Tibial artery (tissue), 4 donors: ENCODE data around the gene BABAM2.

ENCODE experiments used
- DNase-seq, 2 donors: peaks; one replicate each; pipeline ENCODE4 v3.0.0-alpha.2; 2019
- H3K27ac ChIP-seq, 2 donors: fragments of 200-600 bp; sonication (generic) in 1 of 2; 1 replicate in 1 of 2; 2 replicates in 1 of 2; pipeline ENCODE4 v1.5.1; 2018 to 2019; ENCODE audit warnings: mild to moderate bottlenecking in 1 of 2
- H3K27me3 ChIP-seq, 2 donors: fragments of 200-600 bp; sonication (generic) in 1 of 2; one replicate each; pipeline versions ENCODE4 v1.5.1 to v1.6.0; 2016 to 2019
- H3K36me3 ChIP-seq, 3 donors: fragments of 200-600 bp; sonication (generic) in 2 of 3; one replicate each; pipeline ENCODE4 v1.5.1; 2016 to 2019; ENCODE audit warnings: mild to moderate bottlenecking in 2 of 3
- H3K4me1 ChIP-seq, 4 donors: fragments of 200-600 bp; sonication (generic) in 2 of 4; 1 replicate in 3 of 4; 2 replicates in 1 of 4; pipeline ENCODE4 v1.5.1; 2016 to 2019
- H3K4me3 ChIP-seq, 2 donors: fragments of 200-600 bp; sonication (generic) in 1 of 2; 1 replicate in 1 of 2; 2 replicates in 1 of 2; pipeline ENCODE4 v1.5.1; 2018 to 2019; ENCODE audit warnings: mild to moderate bottlenecking in 2 of 2
- H3K9me3 ChIP-seq, 3 donors: fragments of 200-600 bp; sonication (generic) in 1 of 3; one replicate each; pipeline ENCODE4 v1.5.1; 2016 to 2019
- CTCF ChIP-seq, 2 experiments: fragments of 200-600 bp in 1 of 2; fragments of 450-650 bp in 1 of 2; IDR thresholded peaks; one replicate each; pipeline ENCODE4 v1.5.1; 2017 to 2019; ENCODE audit warnings: antibody characterized with exemption in 2 of 2, mild to moderate bottlenecking in 1 of 2, moderate library complexity in 1 of 2
- intact Hi-C: fragments of 100-400 bp; cut with DNase I; formaldehyde crosslinking; loops from one replicate; pipeline ENCODE4 v1.15.0; 2023; ENCODE audit warnings: low total_unique reads

Gene BABAM2

DNA sequence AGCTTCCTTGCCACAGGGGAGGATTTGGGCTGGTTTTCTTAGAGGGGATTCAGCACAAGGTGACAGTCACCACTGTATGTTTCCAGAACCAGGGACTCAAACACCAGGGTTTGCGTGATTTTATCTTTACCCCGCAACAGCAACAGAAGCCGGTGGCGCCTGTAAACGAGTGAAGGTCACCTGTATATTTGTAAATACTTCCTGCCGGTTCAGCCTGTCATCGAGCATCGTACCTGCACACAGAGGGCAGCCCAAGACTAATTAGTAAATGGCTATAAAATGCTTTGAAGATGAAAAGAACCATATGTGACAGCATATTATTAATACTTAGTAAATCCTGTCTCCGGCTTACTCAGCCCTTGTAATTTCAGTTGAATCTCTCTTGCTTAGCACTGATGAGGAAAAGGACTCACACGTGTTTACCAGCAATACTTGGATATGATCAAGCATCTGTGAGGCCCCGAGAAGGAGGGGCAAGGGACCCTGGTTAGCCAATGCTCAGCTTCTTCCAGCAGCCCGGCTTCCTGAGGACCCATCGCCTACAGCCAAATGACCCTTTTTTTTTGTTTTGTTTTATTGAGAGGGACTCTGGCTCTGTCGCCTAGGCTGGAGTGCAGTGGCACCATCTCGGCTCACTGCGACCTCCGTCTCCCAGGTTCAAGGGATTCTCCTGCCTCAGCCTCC is 450.8 kb downstream of the BABAM2 start:
- intact Hi-C loops, result loop anchor here (5.0 kb wide), 1 partner anchor 51 kb away; the partner anchor contains the start of gene FOSL2

GRCh38 chr2:28342081-28342967 is 451.8 kb downstream of the BABAM2 start:
- H3K9me3 ChIP-seq, result no peaks in the 10 kb centered on the region
- H3K27me3 ChIP-seq, result no peaks in the 10 kb centered on the region
- TF ChIP-seq CTCF (IDR thresholded peaks at IDR 0.05), result no peak
- H3K27ac ChIP-seq, result peak overlapping the region; percentile 83 to 84
- peaks cover 0 to 71% (median 62%) of the 10 kb centered on the region in 4 donors for H3K4me1 ChIP-seq
- H3K4me3 ChIP-seq, result peak overlapping the region; percentile 25 to 30
- intact Hi-C loops, result loop anchor here (5.0 kb wide), 1 partner anchor 50 kb away; the partner anchor contains the start of gene FOSL2
- DNase-seq, result peak; percentile 89 to 94
- peaks cover 0 to 4% (median 0%) of the 10 kb centered on the region in 3 donors for H3K36me3 ChIP-seq

More for the DNA sequence above, 450.8 kb downstream of the BABAM2 start:
- peak overlapping the region; percentile 83 to 84 for H3K27ac ChIP-seq
- no peaks in the 10 kb centered on the region for H3K9me3 ChIP-seq
- no peaks in the 10 kb centered on the region for H3K27me3 ChIP-seq
- H3K36me3 ChIP-seq, result peaks cover 0 to 4% (median 0%) of the 10 kb centered on the region in 3 donors
- no peak for TF ChIP-seq CTCF (IDR thresholded peaks at IDR 0.05)
- DNase-seq, result peak in 1 of 2 donors; percentile 51
- H3K4me1 ChIP-seq, result peaks cover 0 to 80% (median 66%) of the 10 kb centered on the region in 4 donors
- no peak overlapping the region for H3K4me3 ChIP-seq

GRCh38 chr2:28343184-28343942 is 452.8 kb downstream of the BABAM2 start:
- no peak for TF ChIP-seq CTCF (IDR thresholded peaks at IDR 0.05)
- no peaks in the 10 kb centered on the region for H3K27me3 ChIP-seq
- intact Hi-C loops, result loop anchor here (5.0 kb wide), 1 partner anchor 49 kb away; the partner anchor contains the start of gene FOSL2
- no peak for DNase-seq
- H3K36me3 ChIP-seq, result peaks cover 0 to 4% (median 0%) of the 10 kb centered on the region in 3 donors
- peak overlapping the region in 1 of 2 donors; percentile 25 for H3K4me3 ChIP-seq
- H3K9me3 ChIP-seq, result no peaks in the 10 kb centered on the region
- H3K27ac ChIP-seq, result peak overlapping the region; percentile 83 to 84
- peaks cover 0 to 70% (median 52%) of the 10 kb centered on the region in 4 donors for H3K4me1 ChIP-seq

DNA sequence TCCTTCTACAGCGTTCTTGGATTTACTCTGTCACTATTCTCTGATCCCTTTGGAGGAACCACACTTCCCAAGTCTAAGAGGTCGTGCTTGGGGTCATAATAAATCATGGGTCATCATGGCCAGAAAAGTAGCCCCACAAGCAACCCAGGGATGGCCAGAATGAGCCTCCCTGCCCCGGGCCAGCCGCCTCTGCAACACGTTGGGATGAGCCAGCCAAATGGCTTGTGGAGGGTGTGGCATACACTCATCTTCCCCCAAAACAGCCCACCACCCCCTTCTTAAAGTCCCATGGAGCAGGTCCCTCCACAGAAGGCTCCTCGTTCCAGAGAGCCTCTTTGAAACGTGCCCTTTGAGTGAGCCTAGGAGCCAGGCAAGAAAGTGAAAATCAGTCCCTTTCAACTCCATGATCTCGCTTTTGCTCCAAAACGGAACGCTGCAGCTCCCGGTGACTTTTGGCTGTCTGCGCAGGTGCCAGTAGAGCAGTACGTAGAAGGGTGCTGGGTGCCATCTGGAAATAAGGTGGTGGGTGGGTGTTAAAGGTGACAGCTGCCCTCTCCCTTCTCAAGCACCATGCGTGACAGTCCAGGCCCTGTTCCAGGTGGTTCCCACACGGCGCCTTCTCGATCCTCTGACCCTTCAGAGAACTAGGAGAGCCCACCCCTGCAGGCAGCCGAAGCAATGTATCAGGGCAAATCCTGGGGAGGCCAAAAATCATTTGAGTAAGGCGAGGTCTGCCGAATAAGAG is 453.6 kb downstream of the BABAM2 start:
- Histone ChIP-seq H3K27me3 (no peaks in the 10 kb centered on the region), H3K4me1 (peaks cover 0 to 63% (median 45%) of the 10 kb centered on the region in 4 donors), H3K36me3 (no peaks in the 10 kb centered on the region), H3K27ac (peak overlapping the region; percentile 83 to 84), H3K4me3 (no peak overlapping the region), H3K9me3 (no peaks in the 10 kb centered on the region)
- intact Hi-C loops, result loop anchor here (5.0 kb wide), 1 partner anchor 48 kb away; the partner anchor contains the start of gene FOSL2
- DNase-seq, result no peak
- TF ChIP-seq CTCF (IDR thresholded peaks at IDR 0.05), result no peak
